RWPE1 (cell line): Measurements from ENCODE around the gene PIN1.

Experiments
- CTCF ChIA-PET: fragments of 350-600 bp; sonication (Branson Sonifier 250); formaldehyde crosslinking; extraction: SDS; loops from one replicate; lab custom pipeline; 2021; lab: Yijun Ruan, JAX
- POLR2A ChIA-PET: fragments of 400-600 bp; formaldehyde crosslinking; extraction: SDS; loops from one replicate; lab custom pipeline; 2020; ENCODE audit warnings: antibody characterized with exemption; ENCODE audit not compliant: low non-redundant PET; lab: Yijun Ruan, JAX
- DNase-seq: peaks from one replicate; pipeline ENCODE4 v3.0.0; 2012; ENCODE audit warnings: low spot score
- H3K27ac ChIP-seq: fragments of 450-650 bp; 2 replicates; pipeline ENCODE4 v1.5.1; 2017
- TF ChIP-seq, protein P1 (sequence below): fragments of 450-650 bp; conservative IDR thresholded peaks from 2 replicates; pipeline ENCODE4 v1.5.1; 2017; ENCODE audit warnings: low read depth, mild to moderate bottlenecking

The PIN1 gene

GRCh38 chr19:9881720-9882119 lies 46.6 kb downstream of the PIN1 start:
- peak overlapping the region; percentile 37; the same call in 1 of the 2 replicates for H3K27ac ChIP-seq
- TF ChIP-seq, protein P1, sequence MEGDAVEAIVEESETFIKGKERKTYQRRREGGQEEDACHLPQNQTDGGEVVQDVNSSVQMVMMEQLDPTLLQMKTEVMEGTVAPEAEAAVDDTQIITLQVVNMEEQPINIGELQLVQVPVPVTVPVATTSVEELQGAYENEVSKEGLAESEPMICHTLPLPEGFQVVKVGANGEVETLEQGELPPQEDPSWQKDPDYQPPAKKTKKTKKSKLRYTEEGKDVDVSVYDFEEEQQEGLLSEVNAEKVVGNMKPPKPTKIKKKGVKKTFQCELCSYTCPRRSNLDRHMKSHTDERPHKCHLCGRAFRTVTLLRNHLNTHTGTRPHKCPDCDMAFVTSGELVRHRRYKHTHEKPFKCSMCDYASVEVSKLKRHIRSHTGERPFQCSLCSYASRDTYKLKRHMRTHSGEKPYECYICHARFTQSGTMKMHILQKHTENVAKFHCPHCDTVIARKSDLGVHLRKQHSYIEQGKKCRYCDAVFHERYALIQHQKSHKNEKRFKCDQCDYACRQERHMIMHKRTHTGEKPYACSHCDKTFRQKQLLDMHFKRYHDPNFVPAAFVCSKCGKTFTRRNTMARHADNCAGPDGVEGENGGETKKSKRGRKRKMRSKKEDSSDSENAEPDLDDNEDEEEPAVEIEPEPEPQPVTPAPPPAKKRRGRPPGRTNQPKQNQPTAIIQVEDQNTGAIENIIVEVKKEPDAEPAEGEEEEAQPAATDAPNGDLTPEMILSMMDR, result no peak
- ChIA-PET POLR2A (interaction anchor here (0.6 kb wide), 1 partner anchor 36 kb away, joined by 3 read pairs; no protein-coding TSS in a partner anchor), CTCF (interaction anchor here (0.7 kb wide), 1 partner anchor 49 kb away, joined by 3 read pairs; no protein-coding TSS in a partner anchor)
- DNase-seq, result peak; percentile 38

DNA sequence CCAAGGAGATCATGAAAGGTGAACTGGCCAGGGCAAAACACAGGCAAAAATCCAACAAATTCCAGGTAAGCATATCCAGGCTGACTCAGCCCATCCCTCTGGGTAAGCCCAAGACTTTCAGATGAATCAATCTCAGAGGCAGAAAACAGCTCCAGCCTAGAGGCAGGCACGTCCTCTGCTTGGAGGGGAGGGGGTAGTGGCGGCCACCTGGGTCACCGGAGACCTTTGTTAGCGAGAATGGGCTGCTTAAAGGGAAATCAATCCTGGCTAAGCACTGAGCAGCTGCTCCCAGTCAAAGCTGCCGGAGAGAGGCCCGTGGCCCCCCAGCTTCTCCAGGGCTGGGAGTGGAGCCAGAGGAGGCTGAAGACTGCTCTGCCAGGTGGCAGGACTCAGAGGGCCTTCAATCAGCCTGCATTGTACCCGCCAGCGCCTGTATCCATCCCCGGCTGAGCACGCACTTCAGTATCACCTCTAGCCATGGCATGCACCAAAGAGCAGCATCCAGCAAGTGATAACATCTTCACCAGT lies 48.2 kb downstream of the PIN1 start:
- ChIA-PET POLR2A (interaction anchor here (0.5 kb wide), 1 partner anchor 20 kb away, joined by 5 read pairs; no protein-coding TSS in a partner anchor), CTCF (interaction anchor here (1.0 kb wide), 1 partner anchor 13 kb away, joined by 4 read pairs; no protein-coding TSS in a partner anchor)
- TF ChIP-seq, protein P1, result no peak
- H3K27ac ChIP-seq, result peak overlapping the region; percentile 56
- DNase-seq, result peak; percentile 68

GRCh38 chr19:9883764-9884163 lies 48.6 kb downstream of the PIN1 start:
- POLR2A ChIA-PET, result interaction anchor here (0.5 kb wide), 1 partner anchor 20 kb away, joined by 5 read pairs; no protein-coding TSS in a partner anchor
- H3K27ac ChIP-seq, result peak overlapping the region; percentile 56
- DNase-seq, result no peak
- TF ChIP-seq, protein P1, result no peak
- CTCF ChIA-PET, result interaction anchor here (1.0 kb wide), 1 partner anchor 13 kb away, joined by 4 read pairs; no protein-coding TSS in a partner anchor

DNA sequence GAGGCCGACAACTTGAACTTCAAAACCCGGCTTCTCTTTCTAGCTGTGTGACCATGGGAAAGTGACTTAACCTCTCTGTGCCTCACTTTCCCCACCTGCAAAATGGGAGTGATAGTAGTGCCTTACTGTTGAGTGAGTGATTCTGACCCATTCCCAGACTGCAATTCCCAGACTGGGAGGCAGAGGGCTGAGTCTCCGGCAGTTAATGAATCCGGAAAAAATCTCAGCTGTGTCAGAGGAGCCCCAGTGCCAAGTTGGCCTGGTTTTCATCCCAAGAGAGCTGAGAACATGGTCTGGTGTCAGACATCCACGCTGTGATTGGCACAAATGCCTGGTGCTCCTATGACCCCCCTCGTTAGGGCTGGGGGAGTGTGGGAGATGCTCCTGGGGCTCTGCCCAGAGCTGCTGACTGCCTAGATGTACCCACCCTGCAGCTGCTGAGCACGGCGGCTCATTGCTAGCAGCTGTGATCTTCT lies 50.0 kb downstream of the PIN1 start:
- no peak for DNase-seq
- no peak overlapping the region for H3K27ac ChIP-seq
- CTCF ChIA-PET, result interaction anchor here (0.6 to 1.1 kb wide), 3 partner anchors 48 to 1152 kb away, joined by 3 to 4 read pairs (median 3); no protein-coding TSS in a partner anchor
- POLR2A ChIA-PET, result no interaction called here
- TF ChIP-seq, protein P1, result no peak

- TF ChIP-seq, protein P1, result no peak
- CTCF ChIA-PET, result no interaction called here
- POLR2A ChIA-PET, result no interaction called here
- H3K27ac ChIP-seq, result no peak overlapping the region
- no peak for DNase-seq
Observed at GRCh38 chr19:9891609-9892373, 56.7 kb downstream of the PIN1 start.
